CD4-positive, alpha-beta memory T cell (primary cell): Measurements from ENCODE around the gene EHD1. TPM values are rescaled to one million over a fixed set of nuclear protein-coding genes. Genes with fewer than 3 reads are reported as not detected.

ENCODE experiments used
- CTCF ChIA-PET: fragments of 350-600 bp; sonication (Branson Sonifier 250); formaldehyde crosslinking; loops from one replicate; lab custom pipeline; 2021; ENCODE audit warnings: inconsistent platforms; ENCODE audit not compliant: partially characterized antibody; lab: Charles Lee
- POLR2A ChIA-PET: fragments of 350-600 bp; sonication (Branson Sonifier 250); formaldehyde crosslinking; loops from one replicate; lab custom pipeline; 2021; ENCODE audit not compliant: partially characterized antibody; lab: Charles Lee
- DNase-seq, 5 donors: peaks; one replicate each; pipeline versions ENCODE4 v3.0.0 to v3.0.0-alpha.2; 2020 to 2022; ENCODE audit warnings: mixed read lengths in 1 of 5
- H3K27ac ChIP-seq: one replicate; pipeline ENCODE4 v1.7.0; 2013; ENCODE audit warnings: low read depth, low read length
- H3K27me3 ChIP-seq: 2 replicates; pipeline ENCODE4 v1.7.0; 2013; ENCODE audit warnings: mild to moderate bottlenecking, low read length, moderate library complexity; ENCODE audit not compliant: insufficient read depth
- H3K36me3 ChIP-seq: 2 replicates; pipeline ENCODE4 v1.7.0; 2013; ENCODE audit warnings: mild to moderate bottlenecking, low read length, moderate library complexity; ENCODE audit not compliant: insufficient read depth
- H3K4me1 ChIP-seq: 2 replicates; pipeline ENCODE4 v1.7.0; 2013; ENCODE audit warnings: mild to moderate bottlenecking, low read length, moderate library complexity; ENCODE audit not compliant: insufficient read depth
- H3K4me3 ChIP-seq, 2 donors: one replicate each; pipeline ENCODE4 v1.7.0; 2013; ENCODE audit warnings: low read length in 2 of 2, mild to moderate bottlenecking in 1 of 2
- H3K9me3 ChIP-seq, 2 donors: one replicate each; pipeline ENCODE4 v1.7.0; 2013; ENCODE audit warnings: low read length in 2 of 2, control low read depth in 1 of 2; ENCODE audit not compliant: control insufficient read depth in 1 of 2
- H3K27ac Mint-ChIP-seq, 7 donors: one replicate each; pipeline ENCODE4 v1.8.0; 2020 to 2021; ENCODE audit warnings: mixed read lengths in 7 of 7, mild to moderate bottlenecking in 6 of 7, inconsistent platforms in 3 of 7, moderate library complexity in 3 of 7
- H3K27me3 Mint-ChIP-seq, 2 donors: one replicate each; pipeline ENCODE4 v1.8.0; 2020 to 2021; ENCODE audit warnings: mixed read lengths in 2 of 2
- H3K36me3 Mint-ChIP-seq, 2 donors: one replicate each; pipeline ENCODE4 v1.8.0; 2020 to 2021; ENCODE audit warnings: mixed read lengths in 2 of 2, inconsistent platforms in 1 of 2, mild to moderate bottlenecking in 1 of 2
- H3K4me1 Mint-ChIP-seq, 4 donors: one replicate each; pipeline ENCODE4 v1.8.0; 2020 to 2021; ENCODE audit warnings: mixed read lengths in 4 of 4, mild to moderate bottlenecking in 1 of 4
- H3K4me3 Mint-ChIP-seq, 8 donors: one replicate each; pipeline ENCODE4 v1.8.0; 2020 to 2021; ENCODE audit warnings: mixed read lengths in 8 of 8, mild to moderate bottlenecking in 7 of 8, moderate library complexity in 6 of 8, inconsistent platforms in 3 of 8
- H3K9me3 Mint-ChIP-seq, 8 donors: one replicate each; pipeline ENCODE4 v1.8.0; 2020 to 2021; ENCODE audit warnings: mixed read lengths in 8 of 8, mild to moderate bottlenecking in 5 of 8, inconsistent platforms in 3 of 8, moderate library complexity in 1 of 8
- intact Hi-C: fragments of 100-400 bp; cut with micrococcal nuclease; formaldehyde crosslinking; loops from one replicate; pipeline ENCODE4 v1.15.1; 2023
- polyA plus RNA-seq, 2 donors: library from polyadenylated mRNA; unstranded; fragments of 300-500 nt; fragmentation: Illumina TruSeq; gene quantifications; one replicate each; pipeline ENCODE4 v1.2.3, GENCODE V29; 2021
- total RNA-seq, 2 experiments: library from RNA; stranded (reverse); gene quantifications; one replicate each; pipeline ENCODE4 v1.2.3, GENCODE V29; 2021

The EHD1 gene
- total and polyA plus RNA-seq, 4 experiments from 2014 or later = 125 to 279 (median 234) TPM

DNA sequence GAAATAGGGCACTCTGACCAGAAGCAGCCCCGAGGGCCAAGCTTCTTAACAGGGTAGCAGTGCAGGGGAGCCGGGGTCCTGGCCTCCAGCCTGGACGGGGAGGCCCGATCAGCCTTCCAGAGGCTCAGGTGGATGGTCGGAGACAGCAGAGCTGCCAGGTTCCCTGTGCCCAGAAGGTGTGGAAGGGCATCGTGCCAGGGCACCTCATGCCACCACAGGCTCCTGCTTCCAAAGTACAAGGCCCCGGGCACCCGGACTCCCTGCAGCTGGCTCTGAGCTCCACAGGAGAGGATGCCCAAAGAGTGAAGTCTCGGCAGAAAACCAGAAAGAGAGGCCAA is 14.3 kb downstream of the EHD1 start:
- Mint-ChIP-seq H3K27ac (peak overlapping the region; percentile 76 to 99 (median 95)), H3K4me1 (peaks cover 54 to 95% (median 78%) of the 10 kb centered on the region in 4 donors), H3K9me3 (peaks cover 0 to 2% (median 0%) of the 10 kb centered on the region in 8 donors), H3K36me3 (peaks cover 41 to 45% of the 10 kb centered on the region in 2 donors), H3K27me3 (no peaks in the 10 kb centered on the region), H3K4me3 (peak overlapping the region; percentile 64 to 91 (median 82))
- no peak for DNase-seq
- H3K9me3 ChIP-seq = no peaks in the 10 kb centered on the region
- H3K36me3 ChIP-seq = peaks cover 12% of the 10 kb centered on the region
- peak overlapping the region; percentile 40 to 59 for H3K4me3 ChIP-seq
- H3K4me1 ChIP-seq = peaks cover 99% of the 10 kb centered on the region
- intact Hi-C loops = no loop called here
- no peaks in the 10 kb centered on the region for H3K27me3 ChIP-seq
- ChIA-PET CTCF (interaction anchor here (1.8 to 29.7 kb wide), 4 partner anchors 11 to 22 kb away, joined by 4 to 1245 read pairs (median 129); partner anchors contain the start of genes CDC42BPG and EHD1), POLR2A (interaction anchor here (1.2 to 28.8 kb wide), 7 partner anchors 12 to 634 kb away, joined by 3 to 2105 read pairs (median 7); partner anchors contain the start of genes CDC42BPG, EHD1, MEN1 and RASGRP2)
- peak overlapping the region; percentile 68 for H3K27ac ChIP-seq

DNA sequence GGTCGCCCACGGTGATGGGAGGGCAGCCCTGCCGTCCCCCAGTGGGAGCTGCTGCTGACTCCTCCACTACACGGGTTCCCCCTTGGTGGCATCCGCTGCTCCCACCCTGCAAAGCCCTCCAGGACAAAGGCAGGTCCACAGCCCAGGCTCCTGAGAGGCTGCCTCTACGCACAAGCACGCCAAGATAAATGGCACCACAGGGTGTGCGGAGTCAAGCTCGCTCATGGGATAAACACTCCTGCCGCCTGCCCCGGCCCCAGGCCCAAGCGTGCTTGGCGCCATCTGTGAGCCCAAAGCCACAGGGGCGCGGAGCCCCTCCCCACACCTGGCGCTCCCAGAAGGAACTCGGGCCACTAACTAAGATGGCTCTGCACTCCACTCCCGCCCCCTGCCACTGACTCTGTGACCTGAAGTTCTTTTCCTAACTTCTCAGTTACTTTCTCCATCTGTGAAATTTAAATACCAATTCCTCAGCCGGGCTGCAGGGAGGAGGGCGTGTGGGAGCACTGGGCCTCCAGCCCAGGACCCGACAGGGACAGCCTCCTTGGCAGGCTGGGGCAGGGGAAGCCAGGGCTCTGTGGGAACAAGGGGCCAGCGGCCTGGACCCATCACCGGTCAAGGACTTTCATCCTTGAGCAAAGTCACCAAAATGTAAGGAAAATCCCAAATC is 14.9 kb downstream of the EHD1 start:
- peak overlapping the region; percentile 68 for H3K27ac ChIP-seq
- DNase-seq = no peak
- H3K36me3 ChIP-seq = peaks cover 6% of the 10 kb centered on the region
- peaks cover 0 to 2% (median 0%) of the 10 kb centered on the region in 8 donors for H3K9me3 Mint-ChIP-seq
- peak overlapping the region; percentile 12 to 59 for H3K4me3 ChIP-seq
- H3K27ac Mint-ChIP-seq = peak overlapping the region; percentile 83 to 99 (median 95)
- ChIA-PET POLR2A (interaction anchor here (1.0 to 28.8 kb wide), 8 partner anchors 11 to 634 kb away, joined by 3 to 2105 read pairs (median 6); partner anchors contain the start of genes CDC42BPG, EHD1, MEN1 and SF1), CTCF (interaction anchor here (1.1 to 29.7 kb wide), 6 partner anchors 9 to 23 kb away, joined by 3 to 1245 read pairs (median 14); partner anchors contain the start of genes CDC42BPG and EHD1)
- H3K36me3 Mint-ChIP-seq = peaks cover 44 to 45% of the 10 kb centered on the region in 2 donors
- peak overlapping the region in 7 of 8 donors; percentile 81 to 91 (median 83) for H3K4me3 Mint-ChIP-seq
- peaks cover 99% of the 10 kb centered on the region for H3K4me1 ChIP-seq
- intact Hi-C loops = no loop called here
- no peaks in the 10 kb centered on the region for H3K9me3 ChIP-seq
- H3K4me1 Mint-ChIP-seq = peaks cover 55 to 95% (median 78%) of the 10 kb centered on the region in 4 donors
- H3K27me3 Mint-ChIP-seq = no peaks in the 10 kb centered on the region
- H3K27me3 ChIP-seq = no peaks in the 10 kb centered on the region

GRCh38 chr11:64862987-64863390 is 15.4 kb downstream of the EHD1 start:
- H3K36me3 Mint-ChIP-seq = peaks cover 41 to 43% of the 10 kb centered on the region in 2 donors
- H3K4me1 Mint-ChIP-seq = peaks cover 51 to 94% (median 76%) of the 10 kb centered on the region in 4 donors
- intact Hi-C loops = no loop called here
- no peaks in the 10 kb centered on the region for H3K27me3 Mint-ChIP-seq
- peak overlapping the region; percentile 68 to 91 (median 82) for H3K4me3 Mint-ChIP-seq
- H3K9me3 Mint-ChIP-seq = peaks cover 0 to 2% (median 0%) of the 10 kb centered on the region in 8 donors
- POLR2A ChIA-PET = interaction anchor here (1.0 to 28.8 kb wide), 9 partner anchors 11 to 635 kb away, joined by 3 to 2105 read pairs (median 4); partner anchors contain the start of genes CDC42BPG, EHD1, MEN1 and RASGRP2
- no peak for DNase-seq
- Histone ChIP-seq H3K27me3 (no peaks in the 10 kb centered on the region), H3K27ac (peak overlapping the region; percentile 68), H3K4me1 (peaks cover 99% of the 10 kb centered on the region), H3K36me3 (peaks cover 4% of the 10 kb centered on the region), H3K4me3 (peak overlapping the region; percentile 12 to 59), H3K9me3 (no peaks in the 10 kb centered on the region)
- CTCF ChIA-PET = interaction anchor here (1.1 to 29.7 kb wide), 4 partner anchors 8 to 23 kb away, joined by 3 to 1245 read pairs (median 138); partner anchors contain the start of genes CDC42BPG and EHD1
- peak overlapping the region; percentile 83 to 99 (median 95) for H3K27ac Mint-ChIP-seq

- Histone ChIP-seq H3K4me1 (peaks cover 99% of the 10 kb centered on the region), H3K27ac (peak overlapping the region; percentile 68), H3K27me3 (no peaks in the 10 kb centered on the region), H3K9me3 (no peaks in the 10 kb centered on the region), H3K36me3 (peaks cover 15% of the 10 kb centered on the region), H3K4me3 (peak overlapping the region; percentile 6 to 26)
- intact Hi-C loops = no loop called here
- Mint-ChIP-seq H3K4me1 (peaks cover 51 to 95% (median 77%) of the 10 kb centered on the region in 4 donors), H3K27me3 (no peaks in the 10 kb centered on the region), H3K9me3 (peaks cover 0 to 2% (median 0%) of the 10 kb centered on the region in 8 donors), H3K36me3 (peaks cover 40 to 46% of the 10 kb centered on the region in 2 donors), H3K4me3 (peak overlapping the region; percentile 72 to 93 (median 86)), H3K27ac (peak overlapping the region; percentile 97 to 99 (median 98))
- CTCF ChIA-PET = interaction anchor here (1.2 to 29.7 kb wide), 5 partner anchors 8 to 98 kb away, joined by 3 to 1245 read pairs (median 23); partner anchors contain the start of genes CDC42BPG and EHD1
- POLR2A ChIA-PET = interaction anchor here (0.7 to 28.8 kb wide), 12 partner anchors 2 to 562 kb away, joined by 3 to 2105 read pairs (median 4); partner anchors contain the start of genes CDC42BPG, EHD1, MEN1 and RASGRP2
- DNase-seq = peak in 3 of 5 donors; percentile 44 to 50 (median 46)
Measured at GRCh38 chr11:64861227-64861975, 17.0 kb downstream of the EHD1 start.

- Mint-ChIP-seq H3K4me3 (peak overlapping the region; percentile 85 to 93 (median 87)), H3K27me3 (no peaks in the 10 kb centered on the region), H3K36me3 (peaks cover 39 to 48% of the 10 kb centered on the region in 2 donors), H3K9me3 (peaks cover 0 to 2% (median 0%) of the 10 kb centered on the region in 8 donors), H3K27ac (peak overlapping the region; percentile 97 to 99 (median 98)), H3K4me1 (peaks cover 52 to 95% (median 75%) of the 10 kb centered on the region in 4 donors)
- no peaks in the 10 kb centered on the region for H3K27me3 ChIP-seq
- peak overlapping the region in 1 of 2 donors; percentile 29 for H3K4me3 ChIP-seq
- CTCF ChIA-PET = interaction anchor here (1.4 to 29.7 kb wide), 5 partner anchors 8 to 45 kb away, joined by 3 to 1245 read pairs (median 78); partner anchors contain the start of genes CDC42BPG and EHD1
- H3K4me1 ChIP-seq = peaks cover 99% of the 10 kb centered on the region
- H3K36me3 ChIP-seq = peaks cover 28% of the 10 kb centered on the region
- POLR2A ChIA-PET = interaction anchor here (0.6 to 28.8 kb wide), 19 partner anchors 4 to 692 kb away, joined by 3 to 2105 read pairs (median 6); partner anchors contain the start of genes CDC42BPG, EHD1, FAU and MAP4K2
- H3K27ac ChIP-seq = peak overlapping the region; percentile 67
- intact Hi-C loops = loop anchor here (1.0 to 2.0 kb wide), 4 partner anchors 9 to 19 kb away; partner anchors contain the start of genes CDC42BPG and EHD1
- peak; percentile 78 to 83 (median 79) for DNase-seq
- H3K9me3 ChIP-seq = no peaks in the 10 kb centered on the region
Measured at GRCh38 chr11:64859542-64860414, 18.6 kb downstream of the EHD1 start.
